ENCODE data around the gene ABCC3. TPM values are rescaled to one million over a fixed set of nuclear protein-coding genes. Genes with fewer than 3 reads are reported as not detected.

ABCC3 gene
- total RNA-seq, 1 experiment from 2014 or later = not detected

DNA sequence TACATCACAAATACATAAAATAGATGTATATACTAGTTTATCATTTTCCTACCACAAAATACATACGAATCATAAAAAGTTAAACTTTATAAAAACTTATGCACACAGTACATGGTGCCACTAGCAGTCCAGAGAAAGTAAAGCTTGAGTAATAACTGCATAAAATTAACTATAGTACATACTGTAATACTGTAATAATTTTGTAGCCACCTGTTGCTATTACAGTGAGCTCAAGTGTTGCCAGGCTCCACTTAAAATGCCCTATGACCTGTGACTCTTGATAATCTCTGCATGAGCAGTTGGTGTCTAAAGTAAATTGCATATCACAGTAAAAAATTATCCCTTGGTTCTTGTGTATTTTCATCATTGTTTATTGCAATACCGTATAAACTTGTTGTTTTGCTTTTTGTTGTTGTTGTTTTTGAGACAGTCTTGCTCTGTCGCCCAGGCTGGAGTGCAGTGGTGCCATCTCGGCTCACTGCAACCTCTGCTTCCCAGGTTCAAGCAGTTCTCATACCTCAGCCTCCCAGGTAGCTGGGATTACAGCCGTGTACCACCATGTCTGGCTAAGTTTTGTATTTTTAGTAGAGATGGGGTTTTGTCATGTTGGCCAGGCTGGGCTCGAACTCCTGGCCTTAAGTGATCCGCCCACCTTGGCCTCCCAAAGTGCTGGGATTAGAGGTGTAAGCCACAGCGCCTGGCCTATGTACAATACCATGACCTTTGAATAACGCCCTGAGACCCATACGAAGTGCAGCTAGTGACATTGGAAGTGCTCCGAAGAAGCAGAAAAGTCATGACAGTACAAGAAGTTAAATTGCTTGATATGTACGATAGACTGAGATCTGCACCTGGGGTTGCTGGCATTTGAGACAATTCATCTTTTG, 91.3 kb downstream of the ABCC3 start:
- DNase-seq (ENCODE audit: low read depth, low spot score) = no peak
- in situ Hi-C loops (cut with HindIII; ENCODE audit: low pct_unique_long_range_greater_than_20kb, low sequenced_read_pairs) = no loop called here

DNA sequence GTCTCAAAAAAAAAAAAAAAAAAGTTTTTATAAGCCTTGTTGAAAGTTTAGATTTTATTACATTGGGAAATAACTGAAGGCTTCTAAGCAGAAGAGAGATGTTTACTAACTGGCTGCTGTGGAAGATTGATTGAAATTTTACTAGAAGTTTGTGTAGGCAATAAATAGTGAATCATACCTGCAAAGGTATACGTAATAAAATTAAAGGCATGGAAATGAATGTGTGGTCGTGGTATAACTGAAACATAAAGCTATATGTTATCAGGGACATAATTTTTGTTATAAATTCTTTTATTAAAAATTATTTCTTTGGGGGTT, 93.4 kb downstream of the ABCC3 start:
- DNase-seq (ENCODE audit: low read depth, low spot score) = no peak
- in situ Hi-C loops (cut with HindIII; ENCODE audit: low pct_unique_long_range_greater_than_20kb, low sequenced_read_pairs) = no loop called here

DNA sequence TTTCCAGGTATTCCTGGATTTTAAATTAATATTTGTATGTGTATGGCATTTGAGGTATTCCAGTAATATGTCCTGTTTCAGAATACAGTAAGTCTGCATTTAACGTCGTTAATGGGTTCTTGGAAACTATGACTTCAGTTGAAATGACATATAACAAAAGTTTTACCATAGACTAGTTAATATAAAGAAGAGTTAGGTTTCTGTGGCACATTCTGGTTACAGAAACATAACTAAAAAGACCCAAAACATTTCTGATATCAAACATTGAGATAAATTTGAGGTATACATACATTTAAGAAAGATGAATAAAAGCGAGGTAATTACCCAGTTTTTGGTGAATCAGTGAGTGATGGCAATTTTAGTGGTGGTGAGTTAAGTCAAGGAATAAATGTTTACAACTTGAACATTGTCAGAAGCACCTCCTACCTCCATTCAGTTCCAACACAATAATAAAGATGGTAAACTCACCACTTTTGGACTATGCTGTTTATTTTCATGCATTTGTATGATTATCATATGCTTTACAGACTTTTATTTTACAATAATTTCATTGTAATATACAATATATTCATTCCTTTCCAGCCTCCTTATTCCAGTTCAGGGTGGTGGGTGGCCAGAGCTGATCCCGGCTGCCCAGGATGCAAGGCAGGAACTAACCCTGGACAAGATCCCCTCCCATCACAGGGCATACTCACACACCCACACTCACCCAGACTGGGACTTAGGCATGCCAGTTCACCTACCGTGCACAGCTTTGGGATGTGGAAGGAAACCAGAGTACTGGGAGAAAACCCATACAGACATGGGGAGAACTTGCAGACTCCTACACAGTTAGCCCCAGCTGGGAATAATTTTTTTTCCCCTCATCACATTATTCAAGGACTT, 94.4 kb downstream of the ABCC3 start:
- no peak for DNase-seq (ENCODE audit: low read depth, low spot score)
- in situ Hi-C loops (cut with HindIII; ENCODE audit: low pct_unique_long_range_greater_than_20kb, low sequenced_read_pairs) = no loop called here

GRCh38 chr17:50731575-50732460, 97.1 kb downstream of the ABCC3 start:
- in situ Hi-C loops (cut with HindIII; ENCODE audit: low pct_unique_long_range_greater_than_20kb, low sequenced_read_pairs) = no loop called here
- no peak for DNase-seq (ENCODE audit: low read depth, low spot score)

GRCh38 chr17:50735287-50735686, 100.6 kb downstream of the ABCC3 start:
- in situ Hi-C loops (cut with HindIII; ENCODE audit: low pct_unique_long_range_greater_than_20kb, low sequenced_read_pairs) = no loop called here
- no peak for DNase-seq (ENCODE audit: low read depth, low spot score)

- DNase-seq (ENCODE audit: low read depth, low spot score) = no peak
These were observed 102.5 kb downstream of the ABCC3 start for GRCh38 chr17:50737118-50737698.

GRCh38 chr17:50739098-50739497, 104.4 kb downstream of the ABCC3 start:
- no peak for DNase-seq (ENCODE audit: low read depth, low spot score)
- in situ Hi-C loops (cut with HindIII; ENCODE audit: low pct_unique_long_range_greater_than_20kb, low sequenced_read_pairs) = no loop called here

More at GRCh38 chr17:50737118-50737698, 102.5 kb downstream of the ABCC3 start:
- in situ Hi-C loops (cut with HindIII; ENCODE audit: low pct_unique_long_range_greater_than_20kb, low sequenced_read_pairs) = no loop called here

Small RNA genes within 50 kb of the gene (small RNA-seq; reads per million reads assigned to genes)
- 0 reads per million in 2 experiments for gene RF00019

Other genes starting within 250 kb of the ABCC3 start
- gene LRRC59, start 237.4 kb upstream of the ABCC3 start, total RNA-seq (2014; rRNA removed; shearing (Covaris generic)) = 174 and 177 TPM in 2 replicates
- gene ACSF2, start 208.7 kb upstream of the ABCC3 start, total RNA-seq (2014; rRNA removed; shearing (Covaris generic)) = 11.2 and 11.8 TPM in 2 replicates
- gene CHAD, start 166.0 kb upstream of the ABCC3 start, total RNA-seq (2014; rRNA removed; shearing (Covaris generic)) = not detected in 2 replicates
- gene RSAD1, start 156.0 kb upstream of the ABCC3 start, total RNA-seq (2014; rRNA removed; shearing (Covaris generic)) = 35.7 and 41.4 TPM in 2 replicates
- 0.32 and 1.5 TPM in 2 replicates for gene MYCBPAP, start 126.4 kb upstream of the ABCC3 start, total RNA-seq (2014; rRNA removed; shearing (Covaris generic))
- gene EPN3, start 102.1 kb upstream of the ABCC3 start, total RNA-seq (2014; rRNA removed; shearing (Covaris generic)) = 0.03 TPM in 1 of 2 replicates, not detected in the other
- 46.6 and 50.9 TPM in 2 replicates for gene SPATA20, start 87.7 kb upstream of the ABCC3 start, total RNA-seq (2014; rRNA removed; shearing (Covaris generic))
- not detected in 2 replicates for gene CACNA1G, start 74.2 kb upstream of the ABCC3 start, total RNA-seq (2014; rRNA removed; shearing (Covaris generic))
- gene ANKRD40, start 73.0 kb downstream of the ABCC3 start, total RNA-seq (2014; rRNA removed; shearing (Covaris generic)) = 49.0 and 53.4 TPM in 2 replicates
- gene LUC7L3, start 84.7 kb downstream of the ABCC3 start, total RNA-seq (2014; rRNA removed; shearing (Covaris generic)) = 29.4 and 38.2 TPM in 2 replicates
- gene ANKRD40CL, start 132.6 kb downstream of the ABCC3 start, total RNA-seq (2014; rRNA removed; shearing (Covaris generic)) = not detected in 2 replicates
- not detected in 2 replicates for gene WFIKKN2, start 200.7 kb downstream of the ABCC3 start, total RNA-seq (2014; rRNA removed; shearing (Covaris generic))
- 23.3 and 23.7 TPM in 2 replicates for gene TOB1, start 231.5 kb downstream of the ABCC3 start, total RNA-seq (2014; rRNA removed; shearing (Covaris generic))

All from SK-MEL-5 (cell line).